GM12801 (cell line): ENCODE measurements around the gene FGD6.

Source experiments
- TF ChIP-seq, protein P1 (sequence below): IDR thresholded peaks from one replicate; pipeline ENCODE4 v1.5.1; 2011; ENCODE audit warnings: control low read depth; ENCODE audit not compliant: insufficient read length; ENCODE audit errors: extremely low read depth

The FGD6 gene

DNA sequence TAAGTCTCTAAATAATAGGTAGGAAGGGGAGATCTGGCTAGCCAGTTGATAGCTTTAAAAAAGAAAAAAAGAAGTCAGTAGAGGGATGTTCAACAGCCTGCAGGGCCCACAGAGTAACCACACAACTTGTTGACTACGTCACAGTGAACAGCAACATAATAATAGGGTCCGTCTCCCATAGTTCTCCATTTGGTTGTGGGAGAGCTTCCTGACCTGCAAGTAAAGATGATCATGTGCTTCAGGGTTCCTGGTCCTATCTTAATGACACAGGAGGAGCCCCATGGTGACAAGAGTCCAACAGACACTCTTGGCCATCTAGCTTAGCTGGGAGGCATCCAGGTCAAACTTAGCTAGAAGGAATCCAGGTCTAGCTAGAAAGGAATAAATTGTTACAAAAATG lies 36.2 kb downstream of the FGD6 start:
- TF ChIP-seq, protein P1, sequence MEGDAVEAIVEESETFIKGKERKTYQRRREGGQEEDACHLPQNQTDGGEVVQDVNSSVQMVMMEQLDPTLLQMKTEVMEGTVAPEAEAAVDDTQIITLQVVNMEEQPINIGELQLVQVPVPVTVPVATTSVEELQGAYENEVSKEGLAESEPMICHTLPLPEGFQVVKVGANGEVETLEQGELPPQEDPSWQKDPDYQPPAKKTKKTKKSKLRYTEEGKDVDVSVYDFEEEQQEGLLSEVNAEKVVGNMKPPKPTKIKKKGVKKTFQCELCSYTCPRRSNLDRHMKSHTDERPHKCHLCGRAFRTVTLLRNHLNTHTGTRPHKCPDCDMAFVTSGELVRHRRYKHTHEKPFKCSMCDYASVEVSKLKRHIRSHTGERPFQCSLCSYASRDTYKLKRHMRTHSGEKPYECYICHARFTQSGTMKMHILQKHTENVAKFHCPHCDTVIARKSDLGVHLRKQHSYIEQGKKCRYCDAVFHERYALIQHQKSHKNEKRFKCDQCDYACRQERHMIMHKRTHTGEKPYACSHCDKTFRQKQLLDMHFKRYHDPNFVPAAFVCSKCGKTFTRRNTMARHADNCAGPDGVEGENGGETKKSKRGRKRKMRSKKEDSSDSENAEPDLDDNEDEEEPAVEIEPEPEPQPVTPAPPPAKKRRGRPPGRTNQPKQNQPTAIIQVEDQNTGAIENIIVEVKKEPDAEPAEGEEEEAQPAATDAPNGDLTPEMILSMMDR = no peak

DNA sequence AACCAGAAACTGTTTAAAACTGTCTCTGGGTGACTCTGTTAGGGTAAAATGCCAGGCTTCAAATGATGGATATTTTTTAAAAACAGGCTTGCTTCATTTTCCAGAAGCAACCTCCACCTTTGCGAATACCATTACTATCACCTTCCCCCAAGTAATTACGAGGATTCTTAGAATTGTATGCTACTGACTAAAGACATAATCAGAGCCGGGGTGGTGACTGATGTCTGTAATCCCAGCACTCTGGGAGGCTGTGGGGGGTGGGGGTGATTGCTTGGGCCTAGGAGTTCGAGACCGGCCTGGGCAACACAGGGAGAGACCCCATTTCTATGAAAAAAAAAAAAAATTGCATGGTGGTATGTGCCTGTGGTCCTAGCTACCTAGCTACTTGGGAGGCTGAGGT lies 38.3 kb downstream of the FGD6 start:
- TF ChIP-seq, protein P1 = no peak

DNA sequence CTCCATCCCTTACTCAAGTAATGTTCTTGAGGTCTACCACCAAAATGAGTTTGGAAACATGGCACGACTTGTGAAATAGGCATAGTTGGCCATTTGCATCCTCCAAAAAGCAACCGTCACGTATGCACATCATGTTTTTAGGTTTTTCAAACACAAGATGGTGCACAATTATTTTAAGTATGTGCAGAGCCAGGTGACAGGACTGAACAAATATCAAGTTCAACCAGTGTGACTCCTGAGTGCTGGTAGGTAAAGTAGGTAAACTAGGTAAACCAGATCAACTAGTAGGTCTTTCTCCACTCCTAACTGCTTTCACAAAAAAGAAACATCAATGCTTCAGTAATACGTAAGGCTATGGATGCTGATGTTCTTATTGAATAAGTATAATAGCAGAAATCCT lies 39.1 kb downstream of the FGD6 start:
- TF ChIP-seq, protein P1 = no peak

DNA sequence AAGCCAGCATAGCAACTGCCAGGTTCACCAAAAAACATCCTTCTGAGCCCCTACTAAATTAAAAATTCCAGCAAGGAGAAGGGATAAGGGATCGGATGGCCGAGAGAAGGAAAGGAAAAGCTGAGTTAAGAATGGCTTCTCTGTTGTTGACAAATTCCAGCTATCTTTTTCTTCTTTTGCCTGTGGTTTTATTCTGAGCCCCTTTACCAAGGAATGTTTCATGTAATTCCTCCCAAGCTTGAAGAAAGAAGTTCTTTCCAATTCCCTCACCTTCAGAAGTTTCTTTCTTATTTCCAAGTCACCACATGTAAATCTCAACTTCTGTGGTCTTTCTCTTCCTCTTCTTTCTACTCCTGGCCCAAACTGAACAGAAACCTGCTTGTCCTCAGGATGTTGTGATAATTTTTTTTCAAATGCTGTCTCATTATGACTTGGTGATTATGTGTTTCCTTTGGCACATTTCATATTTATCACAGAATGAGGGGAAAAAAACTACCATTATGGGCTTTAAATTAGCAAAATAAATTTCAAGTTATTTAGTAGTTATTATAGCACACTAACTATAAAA lies 40.0 kb downstream of the FGD6 start:
- TF ChIP-seq, protein P1 = no peak

DNA sequence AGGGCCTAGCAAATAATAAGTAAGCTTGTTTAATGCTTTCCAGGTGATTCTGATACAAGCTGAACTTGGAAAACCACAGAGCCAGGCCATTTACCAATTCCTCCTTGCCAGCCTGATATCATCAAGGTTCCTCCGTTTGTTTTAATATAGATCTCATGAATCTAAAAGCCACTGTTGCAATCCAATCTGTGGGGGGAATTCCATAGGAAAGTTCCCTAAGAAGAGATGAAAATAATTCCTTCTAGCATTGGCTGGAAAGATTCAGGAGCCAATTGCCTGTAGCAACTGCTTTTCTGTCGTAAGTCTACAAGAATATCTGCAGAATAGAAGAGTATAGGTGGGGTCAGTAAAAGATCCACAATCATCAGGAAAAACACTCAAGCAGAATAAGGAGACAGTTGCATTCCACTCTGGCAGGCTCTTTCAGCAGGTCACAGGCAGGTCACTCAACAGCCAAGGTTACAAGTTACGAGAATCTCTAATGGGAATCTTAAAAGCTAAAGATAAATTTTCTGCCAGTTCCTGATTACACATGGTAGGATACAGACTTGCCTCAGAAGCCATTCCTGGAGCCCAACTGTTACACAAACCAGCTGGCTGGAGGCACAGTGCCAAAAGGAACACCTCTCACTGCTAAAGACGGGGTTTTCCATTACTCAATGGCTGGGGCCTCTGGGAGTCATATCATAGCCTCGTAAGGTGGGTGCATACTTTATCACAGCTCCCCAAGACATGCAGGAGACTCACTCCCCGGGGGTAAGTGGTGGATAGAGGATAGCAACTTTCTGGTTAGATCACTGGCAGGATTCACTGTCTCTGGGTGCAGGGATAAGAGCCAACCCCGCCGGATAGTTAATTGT lies 43.6 kb downstream of the FGD6 start:
- TF ChIP-seq, protein P1 = no peak

DNA sequence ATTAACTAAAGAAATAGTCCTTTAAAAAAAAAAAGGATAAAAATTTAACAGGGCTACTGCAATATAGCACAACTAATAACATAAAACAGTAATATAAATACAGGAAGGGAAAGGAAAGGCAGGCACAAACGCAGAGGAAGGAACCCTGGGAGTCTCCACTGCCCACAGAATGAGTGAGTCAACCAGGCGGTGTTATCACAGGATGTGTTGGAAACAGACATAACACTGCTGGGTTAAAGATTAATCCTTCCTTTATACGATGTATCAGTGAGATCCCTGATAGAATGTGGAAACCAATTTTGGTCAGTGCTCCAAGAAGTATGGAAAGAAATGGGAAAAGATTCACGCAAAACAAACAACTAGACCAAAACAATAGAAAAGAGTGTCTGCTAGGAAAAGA lies 47.9 kb downstream of the FGD6 start:
- TF ChIP-seq, protein P1 = no peak

DNA sequence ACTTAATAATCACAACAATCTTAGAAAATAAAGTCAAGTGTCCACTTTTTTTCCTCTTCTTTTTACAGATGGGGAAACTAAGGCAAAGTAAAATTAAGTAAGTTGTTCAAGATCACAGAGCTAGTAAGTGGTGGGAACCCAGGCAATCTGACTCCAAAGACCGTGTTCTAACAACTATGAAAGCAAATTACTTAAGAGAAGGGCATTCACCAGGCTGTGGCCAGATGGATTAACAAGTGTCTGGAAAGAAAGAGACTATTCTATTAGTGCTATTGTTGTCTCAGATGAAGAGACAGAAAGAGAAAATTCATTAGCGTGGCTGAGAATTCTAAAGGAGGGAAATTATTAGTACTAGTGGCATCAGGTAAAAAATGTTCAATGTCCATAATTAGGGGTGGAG lies 48.5 kb downstream of the FGD6 start:
- TF ChIP-seq, protein P1 = no peak
